Mesenteric fat pad (tissue), 1 donor: ENCODE results near the gene RER1. TPM values are rescaled to one million over a fixed set of nuclear protein-coding genes. Genes with fewer than 3 reads are reported as not detected.

ENCODE experiments used
- DNase-seq: peaks from one replicate; pipeline ENCODE4 v3.0.0-alpha.2; 2020; ENCODE audit warnings: low spot score
- long read RNA-seq: library from polyadenylated mRNA; unstranded; transcript quantifications from one replicate; pipeline ENCODE4 v2.0.0, GENCODE V29; 2020
- total RNA-seq: library from RNA; stranded (reverse); fragmentation: NEBNext Ultra II Directional; extraction: Animal tissue kit (Norgen Biotek cat#: 25700); gene quantifications from one replicate; pipeline ENCODE4 v1.2.1, GENCODE V29; 2021
- donor health status: DM: yes; HTN: yes; CAD: no.

RER1 gene, protein sequence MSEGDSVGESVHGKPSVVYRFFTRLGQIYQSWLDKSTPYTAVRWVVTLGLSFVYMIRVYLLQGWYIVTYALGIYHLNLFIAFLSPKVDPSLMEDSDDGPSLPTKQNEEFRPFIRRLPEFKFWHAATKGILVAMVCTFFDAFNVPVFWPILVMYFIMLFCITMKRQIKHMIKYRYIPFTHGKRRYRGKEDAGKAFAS
- 157 TPM for total RNA-seq
- long read RNA-seq, transcript RER1-209 (7 exons, 3,044 nt), result major isoform, 152 of 223 reads
- long read RNA-seq, partial matches to known transcripts, result 2 of 223 reads
- long read RNA-seq, other reads (novel, unspliced or antisense), result 64 of 223 reads

DNA sequence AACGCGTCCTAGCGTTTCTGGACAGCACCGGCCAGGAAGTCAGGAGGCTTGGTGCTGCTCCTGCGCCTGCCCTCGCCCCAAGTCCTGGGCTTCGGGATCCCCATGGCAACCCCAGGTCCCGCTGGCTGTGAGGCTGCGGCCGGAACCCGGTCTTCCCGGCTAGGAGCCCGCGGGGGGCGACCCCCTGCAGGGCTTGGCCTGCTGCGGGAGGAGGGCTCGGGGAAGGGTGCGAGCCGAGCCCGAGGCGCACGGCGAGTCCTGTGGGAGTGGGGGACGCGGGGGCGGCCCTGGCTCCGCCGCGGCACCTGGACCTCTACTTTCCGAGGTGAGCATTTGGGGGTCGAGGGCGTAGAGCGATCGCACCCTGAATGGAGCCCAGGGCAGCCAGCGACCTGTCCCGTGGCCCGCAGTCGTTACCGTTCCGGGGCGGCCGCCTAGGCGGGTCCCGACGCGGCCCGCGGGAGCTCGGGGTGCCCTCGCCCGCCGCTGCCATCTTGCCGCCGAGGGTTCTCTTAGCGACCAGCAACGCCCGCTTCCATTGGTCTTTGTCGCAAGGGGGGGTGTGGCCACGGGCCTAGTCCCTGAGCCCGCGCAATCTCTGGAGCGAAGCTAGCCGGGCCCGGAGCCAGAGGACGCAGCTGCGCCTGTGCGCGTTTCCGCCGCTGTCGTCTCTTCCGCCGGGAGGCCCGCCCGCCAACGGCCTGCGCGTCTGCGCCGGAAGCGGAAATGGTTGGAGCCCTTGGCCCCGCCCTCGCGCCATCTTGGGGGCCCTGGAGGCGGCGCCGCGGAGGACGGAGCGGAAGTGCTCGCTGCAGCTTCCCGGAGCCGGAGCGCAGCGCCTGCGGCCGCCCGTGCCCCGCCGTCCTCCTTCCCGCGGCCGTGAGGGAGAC, at the start of gene RER1, which contains the start of gene MORN1:
TSS of gene RER1 (plus strand) at position 801 of the 890 bp plus-strand sequence. CDS start 3,950 bp downstream, outside the sequence.
TSS of gene MORN1 (minus strand) at position 514 of the 890 bp plus-strand sequence. CDS start at position 493, 21 bp downstream.
- DNase-seq, result peak; percentile 100

GRCh38 chr1:2342384-2343022, 49.1 kb upstream of the RER1 start:
- DNase-seq, result no peak

DNA sequence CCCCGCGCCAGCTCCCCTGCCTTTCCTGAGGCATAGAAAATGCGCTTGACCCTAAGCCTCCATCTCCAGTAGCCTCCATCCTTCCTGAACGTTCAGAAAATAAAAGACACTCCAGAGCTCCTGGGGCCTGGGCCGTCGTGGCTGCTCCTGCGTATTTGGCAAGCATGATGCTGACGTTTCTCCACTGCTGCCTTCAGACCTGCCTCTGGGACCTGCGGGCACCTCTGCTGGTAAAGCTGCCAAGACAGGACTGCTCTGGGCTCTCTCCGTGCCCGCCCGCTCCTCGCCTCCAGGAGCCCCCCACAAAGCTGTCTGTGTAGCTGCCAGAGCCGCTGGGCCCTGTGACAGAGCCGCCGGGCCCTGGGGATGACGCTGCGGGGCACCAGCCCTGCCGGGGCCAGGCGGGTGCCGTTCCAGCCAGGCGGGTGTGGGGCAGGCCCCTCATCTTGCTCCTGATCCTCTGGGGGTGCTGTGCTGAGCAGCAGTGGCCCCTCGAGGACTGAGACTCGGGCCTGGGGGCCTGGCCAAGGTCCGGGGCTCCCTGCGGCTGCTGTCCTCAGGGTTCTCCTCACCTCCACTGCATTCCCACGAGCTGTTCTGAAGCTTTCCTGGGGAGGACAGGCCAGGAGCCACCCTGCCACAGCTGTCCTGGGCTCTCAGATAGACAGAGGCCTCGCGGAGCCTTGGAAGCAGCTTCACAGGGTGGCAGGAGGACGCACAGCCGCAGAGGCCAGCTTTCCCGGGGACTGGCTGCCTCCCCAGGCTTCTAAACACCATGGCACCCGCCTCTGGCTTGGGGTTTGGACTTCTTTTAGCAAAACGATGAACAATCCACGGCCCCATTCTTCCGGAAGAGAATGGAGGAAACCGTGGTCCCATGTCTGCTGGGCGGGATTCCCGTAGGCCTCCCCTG, 48.4 kb upstream of the RER1 start:
- no peak for DNase-seq

GRCh38 chr1:2344121-2344681, 47.4 kb upstream of the RER1 start:
- no peak for DNase-seq

- DNase-seq, result no peak
These were observed 46.8 kb upstream of the RER1 start for GRCh38 chr1:2344744-2345296.

DNA sequence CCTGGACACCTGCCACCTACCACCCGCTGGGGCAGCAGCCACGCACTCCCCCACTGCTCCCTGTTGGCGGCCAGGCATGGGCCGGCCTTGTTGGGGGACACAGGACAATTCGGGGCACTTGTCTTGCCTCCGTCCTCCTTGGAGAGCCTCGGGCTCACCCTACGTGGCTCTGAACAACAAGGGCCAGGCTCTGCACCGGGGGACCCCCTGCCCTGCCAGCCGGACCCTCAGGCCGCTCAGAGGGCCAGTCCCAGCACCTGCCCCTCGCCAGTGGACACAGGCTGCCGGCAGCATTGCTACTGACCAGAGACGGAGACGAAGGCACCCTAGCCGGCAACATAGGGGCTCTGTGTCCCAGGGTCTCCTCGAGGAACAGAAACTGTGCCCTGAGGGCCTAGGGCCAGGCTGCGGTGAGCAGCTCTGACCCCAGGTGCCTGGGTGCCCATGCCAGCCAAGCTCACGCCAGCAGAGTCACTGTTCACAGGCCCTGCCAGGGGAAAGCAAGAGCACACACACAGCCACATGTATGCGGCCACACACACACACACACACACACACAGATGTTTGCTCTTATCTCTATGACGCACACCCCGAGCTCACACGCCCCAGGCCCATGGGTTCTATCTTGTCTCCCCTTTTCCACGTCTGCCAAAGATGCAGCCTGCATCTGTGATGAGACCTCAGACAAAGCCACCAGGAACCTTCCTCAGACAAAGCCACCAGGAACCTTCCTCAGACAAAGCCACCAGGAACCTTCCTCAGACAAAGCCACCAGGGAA, 46.2 kb upstream of the RER1 start:
- DNase-seq, result no peak

- DNase-seq, result no peak
These were observed 44.8 kb upstream of the RER1 start for GRCh38 chr1:2346691-2347408.

- DNase-seq, result no peak
These were observed 44.2 kb upstream of the RER1 start for GRCh38 chr1:2347409-2347785.

DNA sequence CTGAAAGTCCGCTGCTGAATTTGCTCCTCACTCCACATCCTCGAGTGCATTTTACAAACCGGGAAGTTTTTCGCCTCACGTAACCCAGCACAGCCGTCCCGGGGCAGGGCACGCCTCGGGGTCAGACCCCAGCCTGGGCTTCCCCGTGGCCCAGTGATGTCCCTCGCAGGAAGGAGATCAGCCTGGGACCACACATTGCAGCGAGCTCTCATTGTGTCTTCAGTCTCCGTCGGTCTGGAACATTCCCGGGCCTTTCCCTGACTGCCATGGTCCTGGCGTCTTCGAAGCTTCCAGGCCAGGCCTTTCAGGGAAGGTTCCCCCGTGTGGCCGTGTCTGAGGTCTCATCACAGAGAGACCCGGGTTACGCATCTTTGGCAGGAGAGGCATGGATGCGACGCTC, 43.7 kb upstream of the RER1 start:
- DNase-seq, result no peak

GRCh38 chr1:2348346-2349325, 43.0 kb upstream of the RER1 start:
- no peak for DNase-seq

GRCh38 chr1:2349806-2350205, 41.8 kb upstream of the RER1 start:
- DNase-seq, result no peak

DNA sequence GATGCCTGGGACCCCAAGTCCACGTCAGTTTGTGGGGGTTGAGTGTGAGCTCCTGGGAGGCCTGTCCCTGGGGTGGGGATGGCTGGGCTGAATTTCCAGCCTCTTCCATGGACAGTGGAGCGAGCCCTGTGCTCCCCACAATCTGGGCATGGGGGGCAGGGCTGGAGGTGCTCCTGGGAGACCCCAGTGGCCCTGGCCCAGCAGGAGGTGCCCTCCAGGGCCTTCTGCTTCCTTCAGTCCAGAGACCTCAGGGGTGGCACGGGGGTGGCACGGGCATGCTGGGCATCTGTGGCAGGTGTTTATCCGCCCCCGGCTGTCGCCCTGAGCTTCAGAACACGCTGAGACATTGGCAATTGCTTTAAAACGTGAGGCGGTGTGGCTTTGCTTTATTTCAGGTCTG, 41.1 kb upstream of the RER1 start:
- DNase-seq, result no peak

GRCh38 chr1:2350911-2351655, 40.6 kb upstream of the RER1 start:
- DNase-seq, result no peak

GRCh38 chr1:2351723-2352122, 39.9 kb upstream of the RER1 start:
- no peak for DNase-seq

- no peak for DNase-seq
These were observed 39.2 kb upstream of the RER1 start for GRCh38 chr1:2352341-2352896.

- no peak for DNase-seq
These were observed 38.6 kb upstream of the RER1 start for GRCh38 chr1:2352897-2353550.
